ENCODE data around the gene DAB2IP. TPM values are rescaled to one million over a fixed set of nuclear protein-coding genes. Genes with fewer than 3 reads are reported as not detected.

Gene DAB2IP
- total RNA-seq, 1 donor from 2014 or later, result 41.7 TPM

GRCh38 chr9:121767171-121767769 is 115.8 kb downstream of the DAB2IP start:
- Mint-ChIP-seq H3K27ac (ENCODE audit: unreplicated experiment) (peak overlapping the region; percentile 59), H3K36me3 (ENCODE audit: low read depth, unreplicated experiment) (peaks cover 33% of the 10 kb centered on the region), H3K4me1 (ENCODE audit: low read depth, unreplicated experiment) (peaks cover 45% of the 10 kb centered on the region), H3K9me3 (ENCODE audit: unreplicated experiment) (no peaks in the 10 kb centered on the region), H3K27me3 (ENCODE audit: low read depth, unreplicated experiment) (no peaks in the 10 kb centered on the region), H3K4me3 (ENCODE audit: unreplicated experiment) (no peak overlapping the region)
- DNase-seq (ENCODE audit: low read depth), result peak; percentile 30
- FAIRE-seq, result no peak
- no peaks in the 10 kb centered on the region for H3K36me3 ChIP-seq (ENCODE audit: insufficient read depth, low read length)
- TF ChIP-seq CTCF (IDR thresholded peaks at IDR 0.05; ENCODE audit: insufficient read depth, low read depth, low read length) (no peak), EZH2 (IDR thresholded peaks at IDR 0.05; ENCODE audit: insufficient read depth, low read length) (no peak)
- no peak overlapping the region for H3K27ac ChIP-seq (ENCODE audit: low read depth, low read length)
- peak overlapping the region; percentile 4 for H3K4me2 ChIP-seq (ENCODE audit: low read length)
- H3K79me2 ChIP-seq (ENCODE audit: insufficient read depth, low read length), result no peaks in the 10 kb centered on the region
- H3K9me3 ChIP-seq (ENCODE audit: insufficient read depth, low read depth, low read length), result no peaks in the 10 kb centered on the region
- no peak overlapping the region for H3K9ac ChIP-seq (ENCODE audit: low read length)
- H3K4me1 ChIP-seq (ENCODE audit: insufficient read depth, low read length), result peaks cover 39% of the 10 kb centered on the region
- no peaks in the 10 kb centered on the region for H3K27me3 ChIP-seq (ENCODE audit: insufficient read depth, low read length)
- H4K20me1 ChIP-seq (ENCODE audit: insufficient read depth, low read length), result peaks cover 7% of the 10 kb centered on the region
- no peak overlapping the region for H3K4me3 ChIP-seq (ENCODE audit: insufficient read depth, low read depth, low read length)
- no peak overlapping the region for H2AFZ ChIP-seq (ENCODE audit: low read depth, low read length)

DNA sequence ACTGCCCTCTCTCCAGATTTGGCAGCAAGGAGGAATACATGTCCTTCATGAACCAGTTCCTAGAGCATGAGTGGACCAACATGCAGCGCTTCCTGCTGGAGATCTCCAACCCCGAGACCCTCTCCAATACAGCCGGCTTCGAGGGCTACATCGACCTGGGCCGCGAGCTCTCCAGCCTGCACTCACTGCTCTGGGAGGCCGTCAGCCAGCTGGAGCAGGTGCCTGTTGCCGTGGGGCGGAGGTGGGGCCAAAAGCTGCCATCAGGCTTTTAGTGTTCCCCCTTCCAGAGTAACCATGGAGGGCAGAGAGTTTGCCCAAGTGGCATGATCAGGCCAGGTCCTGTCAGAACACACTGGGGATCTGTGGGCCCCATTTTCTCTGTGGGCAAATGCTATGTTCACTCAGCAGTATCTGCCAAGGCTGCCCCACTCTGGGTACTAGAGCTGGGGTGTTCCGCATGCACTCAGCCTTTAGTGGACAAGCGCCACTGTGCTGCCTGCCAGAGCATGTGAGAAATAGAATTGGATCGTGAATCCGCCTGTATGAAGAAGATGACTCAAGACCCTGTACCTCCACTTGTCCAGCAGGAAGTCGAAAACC is 117.1 kb downstream of the DAB2IP start:
- Histone ChIP-seq H3K9ac (ENCODE audit: low read length) (no peak overlapping the region), H4K20me1 (ENCODE audit: insufficient read depth, low read length) (no peaks in the 10 kb centered on the region), H3K36me3 (ENCODE audit: insufficient read depth, low read length) (no peaks in the 10 kb centered on the region), H3K9me3 (ENCODE audit: insufficient read depth, low read depth, low read length) (no peaks in the 10 kb centered on the region), H3K4me1 (ENCODE audit: insufficient read depth, low read length) (peaks cover 39% of the 10 kb centered on the region), H2AFZ (ENCODE audit: low read depth, low read length) (no peak overlapping the region), H3K4me2 (ENCODE audit: low read length) (no peak overlapping the region), H3K27me3 (ENCODE audit: insufficient read depth, low read length) (no peaks in the 10 kb centered on the region), H3K79me2 (ENCODE audit: insufficient read depth, low read length) (no peaks in the 10 kb centered on the region), H3K27ac (ENCODE audit: low read depth, low read length) (no peak overlapping the region), H3K4me3 (ENCODE audit: insufficient read depth, low read depth, low read length) (no peak overlapping the region)
- Mint-ChIP-seq H3K4me3 (ENCODE audit: unreplicated experiment) (peak overlapping the region; percentile 60), H3K27ac (ENCODE audit: unreplicated experiment) (no peak overlapping the region), H3K4me1 (ENCODE audit: low read depth, unreplicated experiment) (peaks cover 45% of the 10 kb centered on the region), H3K27me3 (ENCODE audit: low read depth, unreplicated experiment) (no peaks in the 10 kb centered on the region), H3K36me3 (ENCODE audit: low read depth, unreplicated experiment) (peaks cover 34% of the 10 kb centered on the region), H3K9me3 (ENCODE audit: unreplicated experiment) (no peaks in the 10 kb centered on the region)
- FAIRE-seq (no peak), DNase-seq (ENCODE audit: low read depth) (no peak)
- TF ChIP-seq EZH2 (IDR thresholded peaks at IDR 0.05; ENCODE audit: insufficient read depth, low read length) (no peak), CTCF (IDR thresholded peaks at IDR 0.05; ENCODE audit: insufficient read depth, low read depth, low read length) (no peak)

DNA sequence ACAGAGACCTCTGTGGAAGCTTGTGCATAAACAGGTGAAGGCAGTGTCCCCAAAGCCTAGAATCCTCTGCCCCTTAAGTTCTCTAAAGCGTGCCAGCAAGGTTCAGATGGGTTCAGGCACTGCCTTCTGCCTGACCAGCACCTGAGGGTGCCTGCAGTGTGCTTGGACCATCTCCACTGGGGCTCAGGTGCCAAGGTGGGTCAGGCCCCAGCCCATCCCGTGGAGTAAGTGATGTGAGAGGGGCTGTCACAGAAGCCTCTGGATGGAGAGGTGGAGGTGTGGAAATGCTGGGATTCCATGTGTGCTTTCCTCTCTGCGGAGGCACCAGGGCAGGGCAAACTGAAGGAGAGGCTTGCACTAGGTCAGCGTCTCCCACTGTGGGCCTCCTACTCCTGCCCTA is 118.5 kb downstream of the DAB2IP start:
- Mint-ChIP-seq H3K9me3 (ENCODE audit: unreplicated experiment) (no peaks in the 10 kb centered on the region), H3K27ac (ENCODE audit: unreplicated experiment) (peak overlapping the region; percentile 41), H3K36me3 (ENCODE audit: low read depth, unreplicated experiment) (peaks cover 28% of the 10 kb centered on the region), H3K4me1 (ENCODE audit: low read depth, unreplicated experiment) (peaks cover 39% of the 10 kb centered on the region), H3K27me3 (ENCODE audit: low read depth, unreplicated experiment) (no peaks in the 10 kb centered on the region), H3K4me3 (ENCODE audit: unreplicated experiment) (no peak overlapping the region)
- DNase-seq (ENCODE audit: low read depth) (no peak), FAIRE-seq (no peak)
- H3K9ac ChIP-seq (ENCODE audit: low read length), result no peak overlapping the region
- H3K4me3 ChIP-seq (ENCODE audit: insufficient read depth, low read depth, low read length), result no peak overlapping the region
- no peaks in the 10 kb centered on the region for H4K20me1 ChIP-seq (ENCODE audit: insufficient read depth, low read length)
- H3K4me1 ChIP-seq (ENCODE audit: insufficient read depth, low read length), result peaks cover 32% of the 10 kb centered on the region
- H3K9me3 ChIP-seq (ENCODE audit: insufficient read depth, low read depth, low read length), result no peaks in the 10 kb centered on the region
- H3K79me2 ChIP-seq (ENCODE audit: insufficient read depth, low read length), result no peaks in the 10 kb centered on the region
- TF ChIP-seq EZH2 (IDR thresholded peaks at IDR 0.05; ENCODE audit: insufficient read depth, low read length) (no peak), CTCF (IDR thresholded peaks at IDR 0.05; ENCODE audit: insufficient read depth, low read depth, low read length) (no peak)
- H3K36me3 ChIP-seq (ENCODE audit: insufficient read depth, low read length), result no peaks in the 10 kb centered on the region
- H2AFZ ChIP-seq (ENCODE audit: low read depth, low read length), result no peak overlapping the region
- no peaks in the 10 kb centered on the region for H3K27me3 ChIP-seq (ENCODE audit: insufficient read depth, low read length)
- H3K27ac ChIP-seq (ENCODE audit: low read depth, low read length), result no peak overlapping the region
- H3K4me2 ChIP-seq (ENCODE audit: low read length), result no peak overlapping the region
